ENCODE measurements around the gene BMS1.

- TF ChIP-seq TAF1 (IDR thresholded peaks at IDR 0.05; ENCODE audit: borderline replicate concordance, insufficient read depth, low read length) (no peak), REST (IDR thresholded peaks at IDR 0.05; ENCODE audit: insufficient read depth in 1 of 2, low read depth in 2 of 2, low read length in 2 of 2) (no peak)
Measured at GRCh38 chr10:42734536-42734935, 48.1 kb upstream of the BMS1 start.

All from PFSK-1 (cell line).